DOHH2 (cell line): ENCODE results near the gene GGT6.
A peak's percentile ranks its signal among the peaks of the same experiment; 100 is the strongest.

Experiments
- H3F3A ChIP-seq: fragments of 200-600 bp; sonication (generic), shearing (Covaris generic); 2 replicates; pipeline ENCODE4 v1.6.0; 2016; ENCODE audit warnings: antibody characterized with exemption, mild to moderate bottlenecking; ENCODE audit not compliant: control insufficient read depth, insufficient read depth
- H3K27ac ChIP-seq: fragments of 200-600 bp; sonication (generic); 2 replicates; pipeline ENCODE4 v1.5.1; 2014; ENCODE audit warnings: low read depth, mild to moderate bottlenecking, low read length, moderate library complexity
- H3K27me3 ChIP-seq: fragments of 200-600 bp; sonication (generic); 2 replicates; pipeline ENCODE4 v1.6.1; 2014; ENCODE audit warnings: mild to moderate bottlenecking, low read length, mixed read lengths; ENCODE audit not compliant: control insufficient read depth
- H3K36me3 ChIP-seq: fragments of 200-600 bp; sonication (generic); 2 replicates; pipeline ENCODE4 v1.6.1; 2014; ENCODE audit warnings: mild to moderate bottlenecking, low read length, moderate library complexity, mixed read lengths; ENCODE audit not compliant: control insufficient read depth
- H3K4me1 ChIP-seq: fragments of 200-600 bp; sonication (generic); 2 replicates; pipeline ENCODE4 v1.6.1; 2014; ENCODE audit warnings: mild to moderate bottlenecking, low read length, mixed read lengths; ENCODE audit not compliant: control insufficient read depth
- H3K4me2 ChIP-seq: fragments of 200-600 bp; sonication (generic); 2 replicates; pipeline ENCODE4 v1.6.0; 2014; ENCODE audit warnings: mild to moderate bottlenecking, low read length, moderate library complexity
- H3K4me3 ChIP-seq: fragments of 200-600 bp; sonication (generic); 2 replicates; pipeline ENCODE4 v1.5.1; 2014; ENCODE audit warnings: mild to moderate bottlenecking, low read length, mixed read lengths
- H3K79me2 ChIP-seq: fragments of 200-600 bp; sonication (generic); 2 replicates; pipeline ENCODE4 v1.6.1; 2014; ENCODE audit warnings: mild to moderate bottlenecking, low read length, mixed read lengths; ENCODE audit not compliant: control insufficient read depth
- H3K9me2 ChIP-seq: fragments of 200-600 bp; sonication (generic); replicated peaks from 2 replicates; pipeline ENCODE4 v1.6.1; 2014; ENCODE audit warnings: mild to moderate bottlenecking, low read length, mixed read lengths; ENCODE audit not compliant: control insufficient read depth
- H3K9me3 ChIP-seq: fragments of 200-600 bp; sonication (generic); 2 replicates; pipeline ENCODE4 v1.6.1; 2014; ENCODE audit warnings: antibody characterized with exemption, low read length, mixed read lengths; ENCODE audit not compliant: control insufficient read depth, insufficient read depth
- H4K20me1 ChIP-seq: fragments of 200-600 bp; sonication (generic); 2 replicates; pipeline ENCODE4 v1.6.0; 2014; ENCODE audit warnings: low read depth, mild to moderate bottlenecking, antibody characterized with exemption, low read length, moderate library complexity; ENCODE audit not compliant: control insufficient read depth, insufficient read depth
- CTCF ChIP-seq: fragments of 200-600 bp; sonication (generic); IDR thresholded peaks from one replicate; pipeline ENCODE4 v1.5.1; 2014; ENCODE audit warnings: antibody characterized with exemption, mild to moderate bottlenecking, low read depth, low read length; ENCODE audit not compliant: poor library complexity, severe bottlenecking
- EZH2phosphoT487 ChIP-seq: fragments of 200-600 bp; sonication (generic); IDR thresholded peaks from 2 replicates; pipeline ENCODE4 v1.6.1; 2017; ENCODE audit warnings: borderline replicate concordance, mild to moderate bottlenecking, antibody characterized with exemption, low read length, moderate library complexity, mixed read lengths

GGT6 gene

GRCh38 chr17:4542003-4542725, 18.2 kb downstream of the GGT6 start:
- Histone ChIP-seq H4K20me1 (no peaks in the 10 kb centered on the region), H3K36me3 (peaks cover 94% of the 10 kb centered on the region), H3F3A (peaks cover 12% of the 10 kb centered on the region)

GRCh38 chr17:4541328-4542002, 18.9 kb downstream of the GGT6 start:
- Histone ChIP-seq H3K4me1 (no peaks in the 10 kb centered on the region), H3K79me2 (no peaks in the 10 kb centered on the region), H3F3A (peaks cover 12% of the 10 kb centered on the region), H3K4me3 (no peak overlapping the region), H3K36me3 (peaks cover 87% of the 10 kb centered on the region), H4K20me1 (no peaks in the 10 kb centered on the region), H3K27me3 (no peaks in the 10 kb centered on the region), H3K27ac (no peak overlapping the region), H3K9me2 (no peaks in the 10 kb centered on the region), H3K9me3 (no peaks in the 10 kb centered on the region), H3K4me2 (no peak overlapping the region)
- TF ChIP-seq EZH2phosphoT487 (no peak), CTCF (peak; percentile 39)

More at GRCh38 chr17:4542003-4542725, 18.2 kb downstream of the GGT6 start:
- no peak overlapping the region for H3K4me2 ChIP-seq
- TF ChIP-seq CTCF (no peak), EZH2phosphoT487 (no peak)
- no peaks in the 10 kb centered on the region for H3K79me2 ChIP-seq
- H3K4me1 ChIP-seq = no peaks in the 10 kb centered on the region
- no peaks in the 10 kb centered on the region for H3K9me3 ChIP-seq
- H3K9me2 ChIP-seq = no peaks in the 10 kb centered on the region
- no peaks in the 10 kb centered on the region for H3K27me3 ChIP-seq
- H3K27ac ChIP-seq = no peak overlapping the region
- no peak overlapping the region for H3K4me3 ChIP-seq

- Histone ChIP-seq H3K4me3 (no peak overlapping the region), H3K9me3 (no peaks in the 10 kb centered on the region), H4K20me1 (no peaks in the 10 kb centered on the region), H3K27me3 (no peaks in the 10 kb centered on the region), H3K27ac (no peak overlapping the region), H3K36me3 (peaks cover 81% of the 10 kb centered on the region), H3K4me2 (no peak overlapping the region), H3F3A (peaks cover 12% of the 10 kb centered on the region), H3K9me2 (no peaks in the 10 kb centered on the region), H3K4me1 (no peaks in the 10 kb centered on the region), H3K79me2 (no peaks in the 10 kb centered on the region)
- TF ChIP-seq CTCF (no peak), EZH2phosphoT487 (no peak)
Measured at GRCh38 chr17:4540687-4541327, 19.6 kb downstream of the GGT6 start.
